Measurements from ENCODE around the gene HELB.
A peak's percentile ranks its signal among the peaks of the same experiment; 100 is the strongest.

The HELB gene

GRCh38 chr12:66361703-66362102 lies 59.4 kb downstream of the HELB start:
- no peak for DNase-seq (ENCODE audit: low read depth)

DNA sequence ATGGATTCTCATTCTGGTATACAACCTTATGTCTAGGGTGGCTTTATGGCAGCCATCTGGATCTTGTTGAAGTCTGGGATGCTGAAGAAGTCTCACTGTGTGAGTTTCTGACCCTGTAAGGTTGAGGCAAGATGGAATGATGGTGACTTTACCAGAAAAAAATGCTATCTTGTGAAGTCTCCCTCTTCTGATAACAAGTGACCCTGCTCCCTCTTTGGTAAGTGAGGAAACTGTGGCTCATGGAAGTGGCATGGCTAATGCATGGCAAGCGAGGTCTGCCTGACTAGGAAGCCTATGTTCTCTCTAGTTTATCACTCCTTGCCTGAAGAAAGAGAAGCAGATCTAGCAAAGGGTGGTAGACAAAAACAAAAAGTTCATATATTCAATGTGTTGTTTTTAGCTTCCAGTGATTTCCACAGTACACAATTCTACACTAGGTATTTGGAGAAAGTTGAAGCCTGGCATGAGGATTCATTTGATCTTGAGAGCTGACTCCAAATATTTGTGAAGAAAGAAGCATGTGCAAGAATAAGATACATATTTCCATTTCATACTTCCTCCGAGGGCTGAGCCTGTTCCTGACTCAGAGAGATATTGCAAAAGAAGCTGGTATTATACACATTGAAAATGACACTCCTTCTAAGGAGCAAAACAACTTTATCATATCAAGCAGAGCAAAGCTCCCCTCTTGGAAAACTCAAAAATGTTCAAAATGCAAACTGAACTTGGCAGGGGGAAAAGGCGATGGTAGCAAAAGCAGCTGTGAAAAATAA lies 63.6 kb downstream of the HELB start:
- DNase-seq (ENCODE audit: low read depth), result peak; percentile 73

- DNase-seq (ENCODE audit: low read depth), result no peak
These were observed 64.8 kb downstream of the HELB start for GRCh38 chr12:66367015-66367667.

GRCh38 chr12:66371982-66372381 lies 69.7 kb downstream of the HELB start:
- DNase-seq (ENCODE audit: low read depth), result no peak

DNA sequence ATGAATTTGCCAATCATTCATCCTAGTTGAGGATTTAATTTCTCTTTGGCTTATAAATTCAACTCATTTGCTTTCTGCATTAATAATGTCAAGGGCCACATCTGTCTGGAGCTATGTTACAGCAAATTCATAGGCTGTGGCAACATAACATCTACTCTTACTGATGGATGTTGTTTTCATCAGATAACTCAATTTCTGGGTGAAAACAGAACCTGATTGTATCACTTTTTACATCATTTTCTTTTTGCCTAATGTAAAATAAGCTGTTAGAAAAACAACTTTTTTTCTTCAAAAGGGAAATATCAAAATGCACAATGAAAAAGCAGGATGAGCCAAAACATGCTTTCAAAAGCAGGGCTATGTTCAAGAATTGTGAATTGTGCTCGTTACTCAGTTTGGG lies 73.3 kb downstream of the HELB start:
- DNase-seq (ENCODE audit: low read depth), result no peak

DNA sequence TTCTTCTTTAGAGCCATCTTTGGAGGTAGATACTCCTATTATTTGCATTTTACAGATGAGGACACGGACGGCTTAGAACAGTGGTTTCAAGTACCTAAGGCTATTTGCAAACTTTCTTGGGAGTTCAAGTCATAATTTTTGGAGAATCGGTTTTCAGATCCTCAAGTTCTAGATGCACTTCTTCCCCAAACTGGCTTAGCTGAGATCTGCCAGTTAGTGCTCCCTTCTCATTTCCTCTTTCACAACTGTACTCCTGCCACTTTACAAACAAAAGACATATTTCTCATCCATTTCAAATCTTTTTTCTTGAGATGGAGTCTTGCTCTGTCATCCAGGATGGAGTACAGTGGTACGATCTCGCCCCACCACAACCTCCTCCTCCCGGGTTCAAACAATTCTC lies 77.3 kb downstream of the HELB start:
- DNase-seq (ENCODE audit: low read depth), result no peak

- peak; percentile 24 for DNase-seq (ENCODE audit: low read depth)
These were observed 78.7 kb downstream of the HELB start for GRCh38 chr12:66380769-66381535.

DNA sequence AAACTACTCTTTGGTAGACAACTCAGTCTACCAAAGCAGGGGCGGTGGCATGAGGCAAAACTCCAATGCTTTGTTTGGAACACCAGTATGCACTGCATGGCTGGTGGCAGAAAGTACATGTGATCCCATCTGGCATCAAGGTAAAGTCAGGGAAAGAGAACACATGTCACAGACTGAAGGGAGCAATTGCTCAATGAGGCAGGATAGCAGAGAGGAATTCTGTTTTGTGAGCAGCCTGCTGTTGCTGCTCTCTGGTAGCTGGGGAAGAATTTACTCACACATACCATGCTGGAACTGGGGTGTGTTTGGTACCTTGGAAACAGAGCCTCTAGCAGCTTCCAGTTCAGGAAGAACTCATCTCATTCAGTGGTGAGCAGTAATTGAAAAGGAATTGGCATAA lies 84.8 kb downstream of the HELB start:
- DNase-seq (ENCODE audit: low read depth), result no peak

All from amniotic epithelial cell (primary cell).